ENCODE data around the gene AGFG1.
A peak's percentile ranks its signal among the peaks of the same experiment; 100 is the strongest.

AGFG1 gene

DNA sequence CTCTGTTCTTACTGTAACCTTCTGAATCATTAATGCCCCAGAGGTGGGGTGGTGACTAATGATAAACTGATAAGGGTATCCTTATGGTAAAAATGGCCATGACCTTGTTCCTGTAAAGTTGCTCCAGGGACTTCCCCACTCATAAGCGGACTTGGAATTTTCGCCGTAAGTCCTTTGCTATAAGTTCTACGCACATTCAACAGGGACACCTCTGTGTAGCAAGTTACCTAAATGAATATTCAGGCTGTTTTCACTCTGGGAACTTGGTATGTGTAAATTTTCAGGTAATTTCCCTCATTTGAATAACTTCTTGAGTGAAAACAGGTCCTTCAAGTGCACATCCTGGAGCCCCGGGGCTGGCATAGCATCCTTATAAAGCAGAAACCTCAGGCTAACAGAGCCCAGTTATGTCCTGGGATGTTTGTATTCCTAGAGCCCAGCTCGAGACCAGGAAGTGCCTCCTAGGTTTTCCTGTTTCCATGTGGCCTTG, 9.4 kb upstream of the AGFG1 start:
- no peak for DNase-seq

DNA sequence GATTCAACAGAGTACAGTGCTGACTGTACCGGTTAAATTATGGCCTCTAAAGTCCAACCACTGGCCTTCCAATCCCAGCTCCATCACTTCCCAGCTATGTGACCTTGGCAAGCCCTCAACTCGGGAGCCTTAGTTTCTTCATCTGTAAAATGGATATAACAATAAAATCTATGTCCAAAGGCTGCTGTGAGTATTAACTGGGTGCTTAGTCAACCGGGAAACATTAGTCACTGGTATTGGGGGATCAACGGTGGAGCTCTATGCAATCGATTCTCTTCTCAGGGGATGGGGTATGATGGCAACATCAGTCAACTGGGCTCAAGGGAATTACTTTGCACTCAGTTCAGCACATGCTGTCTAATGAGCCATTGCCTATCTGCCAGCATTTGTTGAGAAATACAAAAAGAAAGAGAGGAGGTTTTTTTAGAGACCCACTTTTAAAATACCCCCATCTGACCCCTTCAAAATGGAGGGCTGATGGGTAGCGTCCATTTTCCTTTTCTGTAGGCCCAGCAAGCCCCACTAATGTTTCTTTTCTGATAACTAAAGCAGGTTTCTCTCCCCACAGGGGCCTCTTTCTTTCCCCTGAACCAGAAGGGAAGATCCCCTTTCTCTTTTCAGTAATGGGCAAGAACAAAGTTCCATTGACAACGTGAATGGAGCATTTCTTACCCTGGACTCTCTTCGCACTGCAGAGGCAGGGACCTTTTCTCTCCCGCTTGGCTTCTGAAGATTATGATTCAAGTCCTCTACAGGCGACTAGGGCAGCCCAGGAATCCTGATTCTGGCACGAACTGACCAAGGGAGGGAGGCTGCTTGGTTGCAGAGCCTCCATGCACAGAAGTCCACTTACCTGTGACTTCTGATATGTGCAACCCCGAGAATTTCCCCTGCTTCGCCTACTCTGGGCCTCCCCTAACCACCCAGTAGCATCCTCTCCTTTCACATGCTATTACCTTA, 8.7 kb upstream of the AGFG1 start:
- DNase-seq = no peak

DNA sequence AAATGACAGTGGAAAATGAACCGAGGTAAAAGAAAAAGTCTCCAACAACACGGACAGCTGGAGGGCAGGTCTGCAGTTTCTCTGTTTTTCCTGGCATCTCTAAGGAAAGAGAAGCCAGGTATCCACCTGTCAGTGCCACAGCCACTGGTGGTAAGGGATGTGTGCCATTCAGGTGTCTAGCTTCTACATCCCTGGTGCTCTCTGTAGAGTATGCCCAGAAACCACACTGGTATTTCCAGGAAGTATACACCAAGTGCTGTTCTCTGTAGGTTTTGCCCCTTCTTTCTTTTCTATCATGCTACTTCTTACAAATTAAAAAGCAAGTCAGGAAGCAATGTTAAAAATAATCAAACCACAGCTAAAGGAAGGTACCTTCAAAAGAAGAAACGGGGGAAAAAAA, 7.6 kb upstream of the AGFG1 start:
- DNase-seq = no peak

DNA sequence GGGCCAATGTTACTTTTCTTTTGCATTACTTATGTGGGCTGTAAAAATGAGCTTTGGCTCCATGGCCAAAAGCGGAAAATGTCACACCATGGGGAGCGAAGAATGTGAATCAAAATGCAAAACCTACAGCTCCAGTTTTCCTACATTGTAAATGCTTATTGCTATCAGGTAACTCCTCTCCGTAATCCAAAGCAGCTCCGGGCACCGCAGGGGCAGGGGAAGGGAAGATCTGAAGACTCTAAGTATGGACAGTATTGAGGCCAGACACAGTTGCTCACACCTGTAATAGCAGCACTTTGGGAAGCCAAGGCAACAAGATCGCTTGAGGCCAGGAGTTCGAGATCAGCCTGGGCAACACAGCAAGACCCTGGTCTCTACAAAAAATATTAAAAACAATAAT, 7.1 kb upstream of the AGFG1 start:
- DNase-seq = no peak

DNA sequence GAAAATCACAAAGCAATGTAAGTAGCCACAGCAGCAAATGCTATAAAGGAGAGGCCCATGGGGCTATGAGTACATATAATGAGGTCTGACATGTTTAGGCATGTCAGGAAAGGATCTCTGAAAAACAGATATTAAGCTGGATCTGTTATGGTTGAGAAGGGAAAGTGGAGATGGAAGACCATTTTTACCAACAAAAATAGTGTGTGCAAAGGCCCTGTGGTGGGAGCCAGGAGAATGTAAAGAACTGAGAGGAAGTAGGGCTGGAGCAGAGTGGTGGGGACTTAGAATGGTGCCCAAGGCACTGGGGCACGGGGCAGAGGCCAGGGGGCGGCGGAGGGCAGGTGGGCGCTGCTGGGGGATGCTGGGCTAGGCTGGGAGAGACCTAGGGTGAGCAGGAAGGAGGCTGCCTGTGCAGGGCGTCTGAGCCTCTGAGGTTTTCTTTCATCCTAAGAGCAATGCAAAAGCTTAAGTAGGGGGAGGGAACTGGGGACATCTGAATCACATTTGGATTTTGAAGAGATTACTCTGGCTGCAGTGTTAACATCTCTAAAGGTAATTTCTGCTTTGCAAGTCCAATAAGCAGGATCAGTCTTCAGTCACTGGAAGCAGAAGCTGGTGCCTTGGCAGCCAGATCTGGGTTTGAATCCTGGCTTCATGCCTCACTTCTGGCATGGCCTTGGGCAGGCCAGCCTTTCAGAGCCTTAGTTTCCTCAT, 4.9 kb upstream of the AGFG1 start:
- no peak for DNase-seq

DNA sequence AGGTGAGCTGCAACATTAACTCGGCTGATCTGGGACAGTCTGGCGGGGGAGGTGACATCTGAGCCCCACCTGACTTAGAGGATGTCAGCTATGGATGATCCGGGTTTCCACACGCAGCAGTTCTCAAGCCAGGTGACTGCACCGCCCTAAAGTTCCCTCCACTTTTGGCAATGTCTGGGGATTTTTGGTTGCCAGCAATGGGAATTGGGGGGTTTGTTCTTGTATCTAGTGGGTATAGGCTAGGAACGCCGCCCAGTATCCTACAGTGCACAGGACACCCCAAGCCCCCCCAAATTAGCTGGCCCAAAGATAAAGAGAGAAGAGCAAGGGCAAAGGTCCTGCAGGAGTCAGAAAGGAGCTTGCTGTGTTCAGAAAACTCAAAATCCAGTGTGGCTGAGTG, 544 bp upstream of the AGFG1 start:
- DNase-seq = no peak

DNA sequence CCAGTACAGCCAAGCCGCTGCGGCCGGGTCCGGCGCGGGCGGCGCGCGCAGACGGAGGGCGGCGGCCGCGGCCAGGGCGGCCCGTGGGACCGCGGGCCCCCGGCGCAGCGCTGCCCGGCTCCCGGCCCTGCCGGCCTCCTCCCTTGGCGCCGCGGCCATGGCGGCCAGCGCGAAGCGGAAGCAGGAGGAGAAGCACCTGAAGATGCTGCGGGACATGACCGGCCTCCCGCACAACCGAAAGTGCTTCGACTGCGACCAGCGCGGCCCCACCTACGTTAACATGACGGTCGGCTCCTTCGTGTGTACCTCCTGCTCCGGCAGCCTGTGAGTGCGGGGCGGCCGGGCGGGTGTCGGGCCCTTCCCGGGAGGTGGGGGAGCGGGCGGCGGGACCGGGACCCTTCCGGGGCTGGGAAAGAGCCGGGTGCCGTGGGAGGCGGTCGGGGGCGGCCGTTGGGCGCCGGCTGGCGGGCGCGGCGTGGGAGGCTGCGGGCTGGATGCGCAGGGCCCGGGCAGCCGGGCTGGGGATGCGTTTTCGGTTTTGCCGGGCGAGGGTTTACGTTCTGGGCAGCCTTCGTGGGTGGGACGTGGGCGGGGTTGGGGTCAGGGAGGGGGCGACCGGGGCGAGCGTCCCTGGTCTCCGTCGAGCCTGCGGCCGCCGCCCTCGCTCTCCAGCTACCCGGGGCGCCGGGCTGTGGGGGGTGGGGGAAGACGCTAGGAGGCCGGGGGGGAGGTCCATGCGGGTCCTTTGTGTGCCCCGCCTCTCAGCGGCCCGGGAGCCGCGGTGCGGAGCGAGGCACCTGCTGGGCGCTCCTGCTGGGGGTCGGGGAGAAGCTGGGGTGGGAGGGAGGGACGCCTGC, 537 bp downstream of the AGFG1 start:
- peak; percentile 59 for DNase-seq

DNA sequence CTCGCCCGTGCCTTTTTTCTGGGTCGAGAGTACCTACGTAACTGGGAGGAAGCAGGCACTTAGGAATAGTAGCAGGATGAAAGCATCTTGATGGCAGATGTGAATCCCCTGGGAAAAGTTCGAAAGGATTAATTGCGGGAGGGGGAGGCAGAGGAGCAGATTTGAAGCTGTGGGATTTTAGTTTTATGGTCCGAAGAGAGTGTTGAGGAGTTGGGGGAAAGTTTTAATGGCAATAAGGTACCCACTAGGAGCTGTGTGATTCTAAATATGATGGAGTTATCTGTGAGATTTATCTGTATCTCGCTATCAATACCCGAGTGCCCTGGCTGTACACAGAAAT, 1.1 kb downstream of the AGFG1 start:
- no peak for DNase-seq

DNA sequence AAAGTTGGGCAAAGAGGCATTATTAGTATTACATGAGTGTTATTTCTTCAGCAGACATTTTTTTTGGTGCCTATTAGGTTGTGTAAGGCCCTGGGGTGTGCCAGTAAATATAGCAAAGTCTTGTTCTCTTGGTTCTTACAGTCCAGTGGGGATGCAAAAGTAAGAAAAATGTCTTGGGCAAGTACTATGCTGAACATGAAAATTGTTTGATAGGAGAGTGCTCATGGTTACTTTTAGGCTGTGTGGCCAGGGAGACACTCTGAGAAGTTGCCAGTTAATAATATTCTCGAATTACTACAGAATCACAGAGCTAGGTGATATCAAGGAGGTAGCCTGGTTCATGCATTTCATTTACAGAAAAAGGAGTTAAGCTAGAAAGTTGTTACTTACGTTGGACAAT, 1.9 kb downstream of the AGFG1 start:
- DNase-seq = no peak

DNA sequence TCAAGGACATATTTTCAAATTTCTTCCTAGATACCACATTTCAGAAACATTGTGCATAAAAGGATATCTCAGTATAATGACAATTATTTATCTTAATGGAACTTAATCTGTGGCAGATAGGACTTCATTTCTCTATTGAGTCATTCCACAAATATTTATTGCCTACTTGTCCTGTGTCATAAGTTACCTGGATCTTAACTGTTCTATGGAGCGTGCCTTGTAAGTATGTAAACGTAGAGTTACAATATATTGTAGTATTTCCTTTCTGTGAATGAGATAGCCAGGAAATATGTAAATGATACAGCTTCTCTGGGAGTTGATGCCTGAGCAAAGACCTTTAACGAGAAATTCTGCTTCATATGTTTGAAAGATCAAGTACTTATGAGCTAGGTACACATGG, 2.5 kb downstream of the AGFG1 start:
- DNase-seq = no peak

DNA sequence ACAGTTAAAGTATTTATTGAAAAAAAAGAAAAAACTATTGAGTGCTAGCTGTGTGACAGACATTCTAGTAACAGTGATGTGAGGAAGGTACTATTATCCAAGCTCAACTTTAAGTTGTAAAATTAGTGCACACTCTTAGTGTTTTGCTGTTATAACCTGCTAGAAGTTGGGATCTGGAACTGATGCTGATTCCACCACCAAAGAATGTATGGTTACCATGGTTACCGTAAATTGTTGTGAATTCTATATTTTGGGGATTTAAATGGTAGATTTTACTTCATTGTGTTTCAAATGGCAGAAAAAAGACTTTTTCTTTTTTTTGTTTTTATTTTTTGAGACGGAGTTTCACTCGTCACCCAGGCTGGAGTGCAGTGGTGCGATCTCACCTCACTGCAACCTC, 5.3 kb downstream of the AGFG1 start:
- DNase-seq = no peak

DNA sequence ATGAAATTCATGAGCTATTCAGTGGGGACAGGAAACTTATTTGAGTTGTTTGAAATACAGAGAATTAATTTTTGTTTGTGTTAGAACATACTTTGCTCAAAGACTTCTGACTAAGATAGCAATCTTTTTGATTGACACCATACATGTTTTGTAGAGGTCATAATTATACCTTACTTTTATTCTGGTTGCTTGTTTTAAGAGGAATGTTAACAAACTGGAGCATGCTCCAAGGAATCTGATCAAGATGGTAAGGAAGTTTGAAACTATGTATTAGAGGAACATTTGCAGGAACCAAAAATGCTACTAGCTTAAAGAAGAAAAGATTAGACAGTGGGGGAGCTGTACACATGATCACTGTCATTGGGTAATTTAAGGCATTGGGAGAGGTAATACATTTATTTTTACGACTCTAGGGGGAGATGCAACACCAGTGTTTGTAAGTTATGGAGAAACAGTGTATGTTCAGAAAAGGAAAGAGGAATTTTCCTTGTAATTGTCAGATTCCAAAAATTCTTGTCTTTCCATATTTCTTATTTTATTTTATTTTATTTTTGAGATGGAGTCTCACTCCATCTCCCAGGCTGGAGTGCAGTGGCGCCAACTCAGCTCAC, 8.0 kb downstream of the AGFG1 start:
- no peak for DNase-seq

DNA sequence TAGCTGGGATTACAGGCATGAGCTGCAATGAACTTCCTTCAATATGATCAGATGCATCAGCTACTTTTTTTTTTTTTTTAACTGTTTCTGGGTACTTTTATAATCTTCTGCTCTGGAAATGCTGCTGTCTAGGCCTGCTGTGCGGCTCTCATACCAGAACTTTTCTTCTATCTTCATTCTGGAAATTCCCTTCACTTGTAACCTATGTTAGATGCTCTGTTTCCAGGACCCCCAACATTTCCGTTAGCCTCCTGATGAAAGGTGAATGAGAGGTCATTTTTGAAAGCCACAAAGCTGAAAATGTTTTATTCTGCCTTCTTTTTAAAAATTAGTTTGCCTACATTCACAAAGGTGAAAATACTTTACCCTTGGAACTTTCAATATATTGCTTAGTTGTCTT, 8.6 kb downstream of the AGFG1 start:
- DNase-seq = no peak

DNA sequence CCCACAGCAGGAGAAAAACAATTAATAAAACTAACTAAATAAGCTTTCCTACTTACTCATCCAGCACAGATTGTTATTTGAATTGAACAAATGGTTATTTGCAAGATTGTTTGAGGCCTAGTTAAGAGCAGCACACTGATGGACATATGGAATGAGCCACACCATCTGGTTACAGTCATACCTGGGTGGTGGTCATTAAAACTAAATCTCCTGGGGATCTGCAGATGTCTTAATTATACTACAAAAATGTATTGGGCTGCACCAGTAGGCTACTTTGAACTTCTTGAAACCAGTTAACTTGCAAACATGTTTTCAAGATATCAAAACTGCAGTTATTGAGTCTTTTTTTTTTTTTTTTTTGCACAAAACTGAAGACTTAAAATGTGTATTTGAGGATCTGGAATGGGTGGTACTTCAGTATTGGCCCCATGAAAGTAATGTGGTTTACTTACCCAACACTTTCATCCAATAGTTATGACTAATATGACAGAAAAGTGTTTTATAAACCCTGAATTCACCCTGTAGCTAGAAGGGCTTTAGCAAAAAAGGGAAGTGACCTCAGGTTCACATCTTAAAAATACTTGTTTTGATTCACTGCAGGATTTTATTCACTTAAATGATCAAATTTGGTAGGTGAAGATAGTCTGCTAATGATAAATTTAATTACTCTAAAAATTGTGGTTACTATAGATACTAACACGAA, 10.8 kb downstream of the AGFG1 start:
- DNase-seq = no peak

DNA sequence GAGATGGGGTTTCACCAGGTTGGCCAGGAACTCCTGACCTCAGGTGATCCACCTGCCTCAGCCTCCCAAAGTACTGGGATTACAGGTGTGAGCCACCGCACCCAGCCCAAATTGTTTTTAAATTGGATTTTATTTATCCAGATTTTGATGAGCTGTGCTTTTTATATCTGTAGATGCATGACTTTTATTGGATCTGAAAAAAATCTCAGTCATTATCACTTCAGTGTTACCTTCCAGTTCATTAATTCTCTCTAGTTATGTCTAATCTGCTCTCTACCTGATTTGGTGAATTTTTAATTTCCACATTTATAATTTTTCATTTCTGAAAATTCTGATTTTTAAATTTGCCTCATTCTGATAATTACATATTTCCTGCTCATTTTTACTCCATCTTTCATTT, 13.5 kb downstream of the AGFG1 start:
- DNase-seq = no peak

DNA sequence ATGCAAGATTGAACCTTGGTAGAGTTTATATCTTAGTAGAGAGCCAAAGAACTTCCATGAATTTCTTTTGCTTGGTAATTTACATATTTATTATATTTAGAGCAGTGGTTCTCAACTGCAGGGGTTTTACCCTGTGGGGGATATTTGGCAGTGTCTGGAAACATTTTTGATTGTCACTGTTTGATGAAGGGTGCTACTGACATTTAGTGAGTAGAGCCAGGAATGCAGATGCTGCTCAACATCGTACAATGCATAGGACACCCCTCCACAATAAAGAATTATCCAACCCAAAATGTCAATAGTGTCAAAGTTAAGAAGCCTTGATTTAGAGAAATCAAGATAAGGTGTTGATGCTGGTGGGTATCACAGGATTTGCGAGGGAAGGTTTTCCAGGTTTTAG, 14.7 kb downstream of the AGFG1 start:
- no peak for DNase-seq

DNA sequence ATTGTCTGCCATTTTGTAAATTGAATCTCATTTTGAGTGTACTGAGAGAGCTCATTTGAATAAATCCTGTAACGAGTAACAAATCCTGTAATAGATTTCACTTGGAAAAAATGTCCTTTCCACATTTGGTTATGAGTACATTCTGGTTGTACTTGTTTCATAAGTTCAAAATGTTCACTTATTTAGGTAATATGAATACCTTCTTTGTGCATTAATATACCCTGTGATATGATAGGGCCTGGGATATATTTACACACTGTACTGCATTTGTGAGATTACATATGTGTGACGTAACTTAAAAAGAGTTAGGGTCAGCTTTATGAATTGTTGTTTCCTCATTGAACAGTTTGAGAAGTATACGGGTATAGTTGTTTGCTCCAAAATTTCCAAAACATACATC, 16.1 kb downstream of the AGFG1 start:
- DNase-seq = no peak

DNA sequence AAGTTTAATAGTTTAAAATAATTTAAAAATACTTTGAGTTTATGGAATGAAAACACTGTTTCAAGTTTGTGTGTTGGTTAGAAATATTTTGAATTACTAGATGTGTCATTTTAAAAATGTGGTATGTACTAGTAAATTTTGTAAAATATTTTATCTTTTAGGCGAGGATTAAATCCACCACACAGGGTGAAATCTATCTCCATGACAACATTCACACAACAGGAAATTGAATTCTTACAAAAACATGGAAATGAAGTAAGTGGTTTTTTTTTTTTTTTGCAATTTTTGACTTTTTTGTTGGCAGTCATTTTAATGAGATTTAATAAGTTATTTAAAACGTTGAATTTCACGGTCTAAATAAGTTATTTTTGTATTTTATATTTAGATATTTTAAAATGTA, 19.4 kb downstream of the AGFG1 start:
- DNase-seq = no peak

DNA sequence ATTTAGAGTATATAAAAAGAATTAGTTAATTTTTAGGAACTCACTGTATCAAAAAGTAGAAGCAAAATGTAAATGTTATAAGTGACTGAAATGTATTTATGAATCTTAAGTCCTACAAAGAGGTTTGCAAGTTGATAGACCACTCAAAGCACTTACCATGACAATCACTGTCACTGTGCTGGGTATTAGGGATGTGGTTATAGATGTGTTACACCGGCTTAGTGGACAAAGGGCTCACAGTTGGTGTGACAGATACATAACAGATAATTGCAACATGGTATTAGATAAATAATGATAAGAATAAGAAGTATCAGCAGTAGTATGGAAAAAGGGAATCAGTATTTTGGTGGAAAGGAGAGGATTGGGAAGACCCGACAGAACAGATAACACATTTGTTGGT, 21.6 kb downstream of the AGFG1 start:
- DNase-seq = no peak

DNA sequence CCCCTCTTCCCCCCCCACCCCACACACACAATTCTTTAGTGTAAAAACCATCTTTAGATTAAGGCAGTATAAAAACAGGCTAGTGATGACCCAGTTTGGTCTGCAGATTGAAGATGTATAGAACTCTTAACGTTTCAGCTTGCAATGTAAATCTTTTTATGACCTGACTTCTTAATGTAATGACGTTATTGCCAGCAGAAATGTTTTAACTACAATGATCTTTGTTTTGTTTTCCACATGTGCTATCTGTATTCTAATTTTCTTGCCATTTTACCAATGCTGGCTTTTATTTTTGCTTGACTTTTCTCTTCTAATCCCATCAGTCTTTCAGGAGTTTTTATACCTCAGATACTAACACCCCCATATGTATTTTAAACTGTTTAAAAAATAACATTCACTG, 25.2 kb downstream of the AGFG1 start:
- DNase-seq = no peak

DNA sequence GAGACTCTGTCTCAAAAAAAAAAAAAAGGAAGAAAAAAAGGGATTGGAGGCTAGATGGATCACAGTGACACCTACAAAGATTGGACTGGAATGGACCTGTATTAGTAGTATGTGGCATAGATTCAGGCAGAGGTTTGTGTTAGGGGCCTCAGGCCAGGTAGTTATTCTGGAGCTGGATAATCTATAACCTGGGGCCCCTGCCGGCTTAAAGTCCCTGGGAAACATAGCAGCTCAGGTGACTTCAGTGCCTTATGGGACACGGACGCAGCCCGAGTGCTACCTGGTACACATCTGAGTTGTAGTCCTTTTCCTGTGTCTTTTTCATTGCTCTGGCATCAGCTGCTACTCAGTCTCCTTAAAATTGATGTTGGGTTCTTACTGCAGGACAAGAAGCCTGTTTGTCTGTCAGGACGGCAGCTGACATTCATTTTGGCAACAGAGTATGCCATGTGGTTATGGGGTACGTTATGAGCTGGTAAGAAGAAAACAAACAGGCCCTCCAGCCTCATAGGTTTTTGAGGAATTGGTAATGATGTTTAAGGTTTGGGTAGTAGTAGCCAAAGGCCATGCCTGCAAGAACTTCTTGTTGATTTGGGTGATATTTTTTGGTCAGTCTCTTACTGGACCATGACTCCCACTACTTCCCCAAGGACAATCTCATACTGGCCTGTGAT, 27.8 kb downstream of the AGFG1 start:
- no peak for DNase-seq

DNA sequence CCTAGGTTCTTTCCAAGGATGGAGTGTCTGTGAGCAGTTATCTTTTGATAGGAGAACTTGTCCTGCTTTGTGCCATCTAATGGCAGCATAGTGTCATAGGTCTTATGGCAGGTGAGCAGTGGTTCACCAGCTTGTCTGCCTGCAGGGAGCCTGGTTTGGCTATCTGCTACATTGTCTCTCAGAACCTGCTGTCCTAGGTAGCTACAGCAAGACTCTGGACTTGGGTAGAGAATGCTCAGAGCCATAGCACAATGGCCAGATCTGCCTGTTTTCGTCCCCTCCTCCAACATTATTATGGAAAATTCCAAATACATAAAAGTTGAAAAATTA, 28.3 kb downstream of the AGFG1 start:
- DNase-seq = no peak
